Pancreas (tissue), 10 donors: Measurements from ENCODE around the gene SEC23B. TPM values are rescaled to one million over a fixed set of nuclear protein-coding genes. Genes with fewer than 3 reads are reported as not detected.

ENCODE experiments used
- ATAC-seq, 4 donors: fragments of 200-7000 bp; cut with Tn5 transposase; one replicate each; pipeline versions ENCODE4 v1.8.0 to v1.9.1; 2020; ENCODE audit warnings: mild to moderate bottlenecking in 4 of 4, moderate library complexity in 4 of 4
- DNase-seq, 6 donors: peaks; one replicate each; pipeline ENCODE4 v3.0.0-alpha.2; 2020
- FAIRE-seq: peaks from 2 replicates; lab custom pipeline; 2012; peaks lifted over from hg19 to GRCh38; lab: Jason Lieb, UNC
- H3K27ac ChIP-seq, 4 donors: fragments of 200-600 bp; sonication (generic); 1 replicate in 3 of 4; 2 replicates in 1 of 4; pipeline versions ENCODE4 v1.5.0 to v1.8.0; 2020
- H3K27me3 ChIP-seq, 4 donors: fragments of 200-600 bp; one replicate each; pipeline ENCODE4 v1.8.0; 2021
- H3K36me3 ChIP-seq, 3 donors: fragments of 200-600 bp; sonication (generic) in 1 of 3; one replicate each; pipeline versions ENCODE4 v1.5.0 to v1.8.0; 2020 to 2021
- H3K4me1 ChIP-seq, 3 donors: fragments of 200-600 bp; one replicate each; pipeline ENCODE4 v1.8.0; 2021
- H3K4me3 ChIP-seq, 4 donors: fragments of 200-600 bp; sonication (generic) in 2 of 4; one replicate each; pipeline versions ENCODE4 v1.5.0 to v1.8.0; 2020 to 2021
- H3K9me3 ChIP-seq, 4 donors: fragments of 200-600 bp; one replicate each; pipeline ENCODE4 v1.8.0; 2021
- CTCF ChIP-seq, 4 donors: fragments of 200-600 bp; sonication (generic) in 3 of 4; IDR thresholded peaks; one replicate each; pipeline versions ENCODE4 v1.5.0 to v1.8.0; 2021; ENCODE audit warnings: antibody characterized with exemption in 4 of 4
- WGBS, 2 donors: extraction: QIAGEN DNeasy Blood & Tissue Kit; methylation state at CpG; one replicate each; pipeline ENCODE4 v1.1.7; 2013; 5-methylcytosine and 5-hydroxymethylcytosine counted together
- intact Hi-C, 3 donors: fragments of 100-400 bp; cut with DNase I; formaldehyde crosslinking; loops; one replicate each; pipeline versions ENCODE4 v1.11.1 to v1.14.2; 2022
- microRNA-seq, 2 donors: library from miRNA; unstranded; fragments of <30 nt; microRNA quantifications; one replicate each; pipeline versions ENCODE4 to v1.1.0, GENCODE V29; 2019 to 2020
- polyA plus RNA-seq, 2 donors: library from polyadenylated mRNA; stranded (reverse); fragments of 200-250 nt; gene quantifications; one replicate each; pipeline ENCODE4 v1.2.3, GENCODE V29; 2013
- total RNA-seq, 6 donors: library from RNA; stranded (reverse); fragmentation: NEBNext Ultra II Directional in 4 of 6; extraction: Animal tissue kit (Norgen Biotek cat#: 25700) in 4 of 6; gene quantifications; one replicate each; pipeline versions ENCODE4 v1.2.1 to v1.2.4, GENCODE V29; 2021 to 2023
- donor health status: healthy with polysubstance abuse.
- donor health status: DM: no; HTN: no; CAD: no; lungs with moderate emphysema.
- donor health status: DM: no; HTN: no; CAD: no.
- donor health status: control.
- donor health status: control.
- donor health status: Bipolar disorder and iron deficiency.
- donor health status: DM: yes; HTN: yes; CAD: no.
- donor health status: DM: no; HTN: no; CAD: no.
- donor health status: DM: no; HTN: no; CAD: no.
- donor health status: DM: yes; HTN: yes; CAD: no.

The SEC23B gene
- total and polyA plus RNA-seq, 8 donors, result 10.1 to 55.8 (median 45.6) TPM

GRCh38 chr20:18588574-18588933, 80.8 kb downstream of the SEC23B start:
- no peaks in the 10 kb centered on the region for H3K4me1 ChIP-seq
- H3K36me3 ChIP-seq, result no peaks in the 10 kb centered on the region
- intact Hi-C loops, result no loop called here
- whole genome bisulfite sequencing, 2 donors, result 3 to 5% methylated on average over 18 of the region's 18 CpGs
- H3K9me3 ChIP-seq, result no peaks in the 10 kb centered on the region
- peak overlapping the region in 2 of 4 donors; percentile 17 to 69 for H3K27ac ChIP-seq
- H3K27me3 ChIP-seq, result no peaks in the 10 kb centered on the region
- peak in 1 of 6 donors; percentile 55 for DNase-seq
- FAIRE-seq, result no peak
- H3K4me3 ChIP-seq, result peak overlapping the region; percentile 62 to 98 (median 90)
- TF ChIP-seq CTCF (IDR thresholded peaks at IDR 0.05), result no peak
- ATAC-seq, result no peak

GRCh38 chr20:18589941-18590674, 82.4 kb downstream of the SEC23B start:
- no peaks in the 10 kb centered on the region for H3K4me1 ChIP-seq
- H3K27ac ChIP-seq, result no peak overlapping the region
- no peak for FAIRE-seq
- no peak overlapping the region for H3K4me3 ChIP-seq
- H3K27me3 ChIP-seq, result no peaks in the 10 kb centered on the region
- no peaks in the 10 kb centered on the region for H3K36me3 ChIP-seq
- no peak for TF ChIP-seq CTCF (IDR thresholded peaks at IDR 0.05)
- WGBS, 2 donors, result 94 to 97% methylated on average over 8 of the region's 8 CpGs
- ATAC-seq, result no peak
- intact Hi-C loops, result no loop called here
- H3K9me3 ChIP-seq, result no peaks in the 10 kb centered on the region
- DNase-seq, result no peak

GRCh38 chr20:18596270-18596669, 88.5 kb downstream of the SEC23B start:
- intact Hi-C loops, result no loop called here
- H3K36me3 ChIP-seq, result no peaks in the 10 kb centered on the region
- TF ChIP-seq CTCF (IDR thresholded peaks at IDR 0.05), result no peak
- no peaks in the 10 kb centered on the region for H3K27me3 ChIP-seq
- no peak overlapping the region for H3K27ac ChIP-seq
- FAIRE-seq, result no peak
- H3K4me3 ChIP-seq, result no peak overlapping the region
- no peaks in the 10 kb centered on the region for H3K4me1 ChIP-seq
- H3K9me3 ChIP-seq, result no peaks in the 10 kb centered on the region
- ATAC-seq, result no peak
- no peak for DNase-seq

- ATAC-seq (no peak), FAIRE-seq (no peak), DNase-seq (no peak)
- H3K27ac ChIP-seq, result no peak overlapping the region
- H3K9me3 ChIP-seq, result no peaks in the 10 kb centered on the region
- TF ChIP-seq CTCF (IDR thresholded peaks at IDR 0.05), result no peak
- H3K4me3 ChIP-seq, result no peak overlapping the region
- H3K27me3 ChIP-seq, result no peaks in the 10 kb centered on the region
- no peaks in the 10 kb centered on the region for H3K36me3 ChIP-seq
- no peaks in the 10 kb centered on the region for H3K4me1 ChIP-seq
- intact Hi-C loops, result no loop called here
Measured at GRCh38 chr20:18609741-18610140, 102.0 kb downstream of the SEC23B start.

Small RNA genes within 50 kb of the gene (microRNA-seq; reads per million reads assigned to microRNA genes)
- 0 to 0.77 reads per million in 2 donors for gene MIR3192

Other genes starting within 250 kb of the SEC23B start
- 1 to 10 TPM; 6.0 to 8.9 (median 6.5) TPM for gene ZNF133, start 219.4 kb upstream of the SEC23B start, total RNA-seq
- 10 to 100 TPM; 21.6 to 29.2 TPM for gene ZNF133, start 219.4 kb upstream of the SEC23B start, polyA plus RNA-seq
- 1 to 10 TPM in 2 of 6 donors, under 1 TPM in 4; 0.73 to 1.8 (median 0.95) TPM for gene DZANK1, start 40.9 kb upstream of the SEC23B start, total RNA-seq
- gene DZANK1, start 40.9 kb upstream of the SEC23B start, polyA plus RNA-seq, result 1 to 10 TPM; 2.4 to 3.6 TPM
- 1 to 10 TPM; 3.3 to 4.8 (median 3.8) TPM for gene POLR3F, start 40.5 kb upstream of the SEC23B start, total RNA-seq
- 1 to 10 TPM; 4.4 to 8.6 TPM for gene POLR3F, start 40.5 kb upstream of the SEC23B start, polyA plus RNA-seq
- 1 to 10 TPM; 3.9 to 7.3 (median 6.3) TPM for gene RBBP9, start 10.7 kb upstream of the SEC23B start, total RNA-seq
- 1 to 10 TPM; 2.1 to 4.5 TPM for gene RBBP9, start 10.7 kb upstream of the SEC23B start, polyA plus RNA-seq
- gene SMIM26, start 59.5 kb downstream of the SEC23B start, total RNA-seq, result 10 to 100 TPM; 28.8 to 39.3 (median 33.3) TPM
- 100 to 1,000 TPM in 1 of 2 donors, 10 to 100 TPM in 1; 88.0 to 109 TPM for gene SMIM26, start 59.5 kb downstream of the SEC23B start, polyA plus RNA-seq
- gene DTD1, start 80.1 kb downstream of the SEC23B start, total RNA-seq, result 10 to 100 TPM in 5 of 6 donors, 1 to 10 TPM in 1; 8.5 to 14.5 (median 12.1) TPM
- 10 to 100 TPM in 1 of 2 donors, 1 to 10 TPM in 1; 7.4 to 20.6 TPM for gene DTD1, start 80.1 kb downstream of the SEC23B start, polyA plus RNA-seq